HEK293T (cell line): ENCODE results near the gene CARD14.

Experiments
- CTCF ChIA-PET: fragments of 350-600 bp; formaldehyde crosslinking; extraction: SDS; loops from one replicate; lab custom pipeline; 2021; ENCODE audit warnings: antibody characterized with exemption, inconsistent platforms; lab: Yijun Ruan, JAX
- POLR2A ChIA-PET: fragments of 350-600 bp; formaldehyde crosslinking; extraction: SDS; loops from one replicate; lab custom pipeline; 2020; ENCODE audit warnings: antibody characterized with exemption, inconsistent platforms; lab: Yijun Ruan, JAX
- DNase-seq: peaks from one replicate; pipeline ENCODE4 v3.0.0; 2012; ENCODE audit warnings: mixed read lengths; ENCODE audit errors: extremely low spot score
- ARNT ChIP-seq: fragments of 450-650 bp; IDR thresholded peaks from 2 replicates; pipeline ENCODE4 v1.6.1; 2017; ENCODE audit warnings: mild to moderate bottlenecking
- BHLHE40 ChIP-seq: fragments of 450-650 bp; IDR thresholded peaks from 2 replicates; pipeline ENCODE4 v1.6.1; 2016; ENCODE audit warnings: mild to moderate bottlenecking, moderate library complexity, borderline replicate concordance
- CTBP1 ChIP-seq: fragments of 450-650 bp; IDR thresholded peaks from 2 replicates; pipeline ENCODE4 v1.6.1; 2016; ENCODE audit warnings: borderline replicate concordance
- ELF4 ChIP-seq: fragments of 450-650 bp; IDR thresholded peaks from 2 replicates; pipeline ENCODE4 v1.6.1; 2017; ENCODE audit warnings: antibody characterized with exemption
- FOXA1 ChIP-seq: fragments of 450-650 bp; IDR thresholded peaks from 2 replicates; pipeline ENCODE4 v1.6.1; 2016; ENCODE audit warnings: mild to moderate bottlenecking
- FOXK2 ChIP-seq: fragments of 450-650 bp; IDR thresholded peaks from 2 replicates; pipeline ENCODE4 v1.6.1; 2016; ENCODE audit warnings: mild to moderate bottlenecking
- FOXM1 ChIP-seq: fragments of 450-650 bp; IDR thresholded peaks from 2 replicates; pipeline ENCODE4 v1.6.1; 2017; ENCODE audit warnings: mild to moderate bottlenecking, borderline replicate concordance
- HDGF ChIP-seq: fragments of 450-650 bp; IDR thresholded peaks from 2 replicates; pipeline ENCODE4 v1.6.1; 2017; ENCODE audit warnings: antibody characterized with exemption, borderline replicate concordance
- L3MBTL2 ChIP-seq: fragments of 450-650 bp; conservative IDR thresholded peaks from 2 replicates; pipeline ENCODE4 v1.6.1; 2016; ENCODE audit warnings: mild to moderate bottlenecking
- LEF1 ChIP-seq: fragments of 450-650 bp; IDR thresholded peaks from 2 replicates; pipeline ENCODE4 v1.6.1; 2017; ENCODE audit warnings: mild to moderate bottlenecking, borderline replicate concordance
- NFRKB ChIP-seq: fragments of 450-650 bp; IDR thresholded peaks from 2 replicates; pipeline ENCODE4 v1.6.1; 2016; ENCODE audit warnings: mild to moderate bottlenecking, moderate library complexity
- PKNOX1 ChIP-seq: fragments of 450-650 bp; IDR thresholded peaks from 2 replicates; pipeline ENCODE4 v1.6.1; 2016
- SP1 ChIP-seq: fragments of 450-650 bp; IDR thresholded peaks from 2 replicates; pipeline ENCODE4 v1.6.1; 2017
- SUZ12 ChIP-seq: fragments of 450-650 bp; IDR thresholded peaks from 2 replicates; pipeline ENCODE4 v1.6.1; 2016; ENCODE audit warnings: mild to moderate bottlenecking
- TARDBP ChIP-seq: fragments of 450-650 bp; IDR thresholded peaks from 2 replicates; pipeline ENCODE4 v1.6.1; 2016
- ZNF384 ChIP-seq: fragments of 450-650 bp; IDR thresholded peaks from 2 replicates; pipeline ENCODE4 v1.6.1; 2016

Gene CARD14

GRCh38 chr17:80126449-80126715 lies 43.4 kb upstream of the CARD14 start:
- DNase-seq, result no peak
- no peak for TF ChIP-seq SUZ12
- no peak for TF ChIP-seq CTBP1
- no peak for TF ChIP-seq FOXM1
- CTCF ChIA-PET, result no interaction called here
- POLR2A ChIA-PET, result interaction anchor here (0.7 kb wide), 1 partner anchor 25 kb away, joined by 3 read pairs; the partner anchor contains the start of gene GAA

GRCh38 chr17:80129006-80129565 lies 40.7 kb upstream of the CARD14 start:
- POLR2A ChIA-PET, result interaction anchor here (0.8 to 1.6 kb wide), 3 partner anchors 17 to 28 kb away, joined by 3 to 7 read pairs (median 4); partner anchors contain the start of gene GAA
- CTCF ChIA-PET, result interaction anchor here (1.7 kb wide), 1 partner anchor 27 kb away, joined by 4 read pairs; the partner anchor contains the start of gene GAA
- TF ChIP-seq SUZ12, result no peak
- no peak for TF ChIP-seq BHLHE40
- TF ChIP-seq L3MBTL2, result no peak
- TF ChIP-seq LEF1, result no peak
- TF ChIP-seq NFRKB, result no peak
- TF ChIP-seq FOXM1, result no peak
- no peak for DNase-seq

- ChIA-PET POLR2A (no interaction called here), CTCF (no interaction called here)
- TF ChIP-seq L3MBTL2, result no peak
- TF ChIP-seq FOXA1, result no peak
- TF ChIP-seq NFRKB, result no peak
- no peak for TF ChIP-seq TARDBP
- no peak for TF ChIP-seq FOXK2
- no peak for TF ChIP-seq ARNT
- no peak for TF ChIP-seq PKNOX1
- TF ChIP-seq SUZ12, result no peak
- TF ChIP-seq ELF4, result no peak
- TF ChIP-seq HDGF, result no peak
- TF ChIP-seq CTBP1, result no peak
- DNase-seq, result no peak
These were observed 38.8 kb upstream of the CARD14 start for GRCh38 chr17:80130992-80131391.

- ChIA-PET POLR2A (interaction anchor here (1.2 to 1.6 kb wide), 2 partner anchors 12 to 32 kb away, joined by 5 to 7 read pairs; partner anchors contain the start of gene GAA), CTCF (no interaction called here)
- no peak for DNase-seq
- TF ChIP-seq LEF1 (no peak), BHLHE40 (no peak), NFRKB (no peak), PKNOX1 (no peak), ZNF384 (no peak), FOXK2 (no peak), SUZ12 (no peak), ARNT (no peak), ELF4 (no peak), HDGF (no peak), FOXA1 (no peak)
These were observed 36.8 kb upstream of the CARD14 start for GRCh38 chr17:80132906-80133625.

GRCh38 chr17:80133626-80133970 lies 36.2 kb upstream of the CARD14 start:
- ChIA-PET POLR2A (interaction anchor here (1.2 to 1.6 kb wide), 2 partner anchors 12 to 32 kb away, joined by 5 to 7 read pairs; partner anchors contain the start of gene GAA), CTCF (interaction anchor here (0.7 kb wide), 1 partner anchor 32 kb away, joined by 3 read pairs; the partner anchor contains the start of gene GAA)
- no peak for DNase-seq
- TF ChIP-seq LEF1 (no peak), PKNOX1 (no peak), BHLHE40 (no peak), HDGF (no peak), ZNF384 (no peak), TARDBP (no peak), CTBP1 (no peak), SUZ12 (no peak), FOXM1 (no peak)

- POLR2A ChIA-PET, result no interaction called here
- no peak for TF ChIP-seq FOXM1
- TF ChIP-seq LEF1, result no peak
- no peak for TF ChIP-seq L3MBTL2
- TF ChIP-seq SP1, result no peak
- no peak for DNase-seq
- CTCF ChIA-PET, result no interaction called here
These were observed 32.7 kb upstream of the CARD14 start for GRCh38 chr17:80137131-80137530.
